ENCODE results near the gene OTOGL. TPM values are rescaled to one million over a fixed set of nuclear protein-coding genes. Genes with fewer than 3 reads are reported as not detected.
"Not testable (repeated sequence)": the region's sequence is repeated elsewhere in the genome, so short reads cannot be mapped to it uniquely, and the experiment has no call there.

OTOGL gene
- total RNA-seq, 2 experiments from 2014 or later, result not detected

DNA sequence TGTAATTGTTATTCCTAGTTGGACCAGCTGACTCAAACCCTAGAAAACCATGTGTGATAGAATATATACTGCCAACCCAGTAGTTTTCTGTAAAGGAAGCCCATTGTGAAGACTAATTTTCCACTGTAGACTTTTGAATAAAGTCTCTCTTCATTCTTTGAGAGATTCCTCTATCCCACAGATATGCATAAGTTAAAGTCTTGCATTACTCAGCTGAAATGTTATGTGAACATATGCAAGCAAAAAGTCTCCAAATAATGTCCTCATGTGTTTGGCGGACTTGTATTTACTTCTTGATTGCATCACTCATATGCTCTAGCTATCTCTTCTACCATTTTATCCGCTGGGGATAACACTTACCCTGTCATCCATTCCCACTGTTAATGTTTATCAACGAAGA, 35.1 kb upstream of the OTOGL start:
- Histone ChIP-seq H3K9me2 (ENCODE audit: insufficient read depth, low read length) (no peaks in the 10 kb centered on the region), H3K9me3 (ENCODE audit: low read length) (no peaks in the 10 kb centered on the region), H3K79me2 (ENCODE audit: insufficient read depth, low read depth, low read length) (no peaks in the 10 kb centered on the region), H3K27ac (ENCODE audit: low read depth, low read length, poor library complexity, severe bottlenecking) (no peak overlapping the region), H3K4me2 (ENCODE audit: low read length) (no peak overlapping the region), H3K4me3 (ENCODE audit: low read depth, low read length, poor library complexity, severe bottlenecking) (no peak overlapping the region), H4K20me1 (ENCODE audit: insufficient read depth, low read length) (no peaks in the 10 kb centered on the region), H3K36me3 (ENCODE audit: insufficient read depth, low read length) (no peaks in the 10 kb centered on the region), H3K4me1 (ENCODE audit: insufficient read depth, low read length, poor library complexity, severe bottlenecking) (no peaks in the 10 kb centered on the region), H2AFZ (ENCODE audit: low read length) (no peak overlapping the region)
- BruUV-seq (replicated peaks), result no TSS peak
- no peak for DNase-seq (ENCODE audit: low spot score)
- intact Hi-C loops (cut with micrococcal nuclease; ENCODE audit: unreplicated experiment), result no loop called here
- TF ChIP-seq EZH2phosphoT487 (IDR thresholded peaks at IDR 0.05; ENCODE audit: borderline replicate concordance, low read depth, low read length), result no peak
- TF ChIP-seq, protein P1, sequence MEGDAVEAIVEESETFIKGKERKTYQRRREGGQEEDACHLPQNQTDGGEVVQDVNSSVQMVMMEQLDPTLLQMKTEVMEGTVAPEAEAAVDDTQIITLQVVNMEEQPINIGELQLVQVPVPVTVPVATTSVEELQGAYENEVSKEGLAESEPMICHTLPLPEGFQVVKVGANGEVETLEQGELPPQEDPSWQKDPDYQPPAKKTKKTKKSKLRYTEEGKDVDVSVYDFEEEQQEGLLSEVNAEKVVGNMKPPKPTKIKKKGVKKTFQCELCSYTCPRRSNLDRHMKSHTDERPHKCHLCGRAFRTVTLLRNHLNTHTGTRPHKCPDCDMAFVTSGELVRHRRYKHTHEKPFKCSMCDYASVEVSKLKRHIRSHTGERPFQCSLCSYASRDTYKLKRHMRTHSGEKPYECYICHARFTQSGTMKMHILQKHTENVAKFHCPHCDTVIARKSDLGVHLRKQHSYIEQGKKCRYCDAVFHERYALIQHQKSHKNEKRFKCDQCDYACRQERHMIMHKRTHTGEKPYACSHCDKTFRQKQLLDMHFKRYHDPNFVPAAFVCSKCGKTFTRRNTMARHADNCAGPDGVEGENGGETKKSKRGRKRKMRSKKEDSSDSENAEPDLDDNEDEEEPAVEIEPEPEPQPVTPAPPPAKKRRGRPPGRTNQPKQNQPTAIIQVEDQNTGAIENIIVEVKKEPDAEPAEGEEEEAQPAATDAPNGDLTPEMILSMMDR (conservative IDR thresholded peaks at IDR 0.05; ENCODE audit: low read length), result no peak
- ChIA-PET CTCF (ENCODE audit: unreplicated experiment) (no interaction called here), POLR2A (interaction anchor here (0.5 to 0.6 kb wide), 2 partner anchors 10 to 468 kb away, joined by 3 to 5 read pairs; no protein-coding TSS in a partner anchor)

DNA sequence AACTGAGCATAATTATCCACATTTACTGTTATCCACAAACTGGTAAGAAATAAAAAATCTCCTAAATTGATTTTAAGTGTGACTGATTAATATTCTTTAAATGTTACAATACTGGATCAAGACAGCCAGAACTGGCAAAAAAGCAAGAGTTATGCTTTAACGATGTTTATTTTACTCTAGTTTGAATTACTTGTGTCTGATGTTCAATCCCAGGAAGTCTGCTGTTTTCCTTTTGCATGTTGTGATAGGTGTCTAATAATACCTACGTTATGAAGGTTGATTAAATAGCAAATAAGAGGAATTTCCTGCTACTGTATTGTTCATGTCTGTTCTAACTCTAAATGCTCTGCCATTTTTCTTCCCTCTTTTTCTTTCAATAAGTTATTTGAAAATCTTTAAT, 34.4 kb upstream of the OTOGL start:
- Histone ChIP-seq H3K9me3 (ENCODE audit: low read length) (no peaks in the 10 kb centered on the region), H3K4me1 (ENCODE audit: insufficient read depth, low read length, poor library complexity, severe bottlenecking) (no peaks in the 10 kb centered on the region), H4K20me1 (ENCODE audit: insufficient read depth, low read length) (no peaks in the 10 kb centered on the region), H3K79me2 (ENCODE audit: insufficient read depth, low read depth, low read length) (no peaks in the 10 kb centered on the region), H3K27ac (ENCODE audit: low read depth, low read length, poor library complexity, severe bottlenecking) (no peak overlapping the region), H2AFZ (ENCODE audit: low read length) (no peak overlapping the region), H3K4me3 (ENCODE audit: low read depth, low read length, poor library complexity, severe bottlenecking) (no peak overlapping the region), H3K9me2 (ENCODE audit: insufficient read depth, low read length) (no peaks in the 10 kb centered on the region), H3K36me3 (ENCODE audit: insufficient read depth, low read length) (no peaks in the 10 kb centered on the region), H3K4me2 (ENCODE audit: low read length) (no peak overlapping the region)
- ChIA-PET CTCF (ENCODE audit: unreplicated experiment) (no interaction called here), POLR2A (interaction anchor here (0.7 kb wide), 1 partner anchor 308 kb away, joined by 3 read pairs; no protein-coding TSS in a partner anchor)
- DNase-seq (ENCODE audit: low spot score), result no peak
- BruUV-seq (replicated peaks), result no TSS peak
- intact Hi-C loops (cut with micrococcal nuclease; ENCODE audit: unreplicated experiment), result no loop called here
- no peak for TF ChIP-seq EZH2phosphoT487 (IDR thresholded peaks at IDR 0.05; ENCODE audit: borderline replicate concordance, low read depth, low read length)
- TF ChIP-seq, protein P1 (conservative IDR thresholded peaks at IDR 0.05; ENCODE audit: low read length), result no peak

DNA sequence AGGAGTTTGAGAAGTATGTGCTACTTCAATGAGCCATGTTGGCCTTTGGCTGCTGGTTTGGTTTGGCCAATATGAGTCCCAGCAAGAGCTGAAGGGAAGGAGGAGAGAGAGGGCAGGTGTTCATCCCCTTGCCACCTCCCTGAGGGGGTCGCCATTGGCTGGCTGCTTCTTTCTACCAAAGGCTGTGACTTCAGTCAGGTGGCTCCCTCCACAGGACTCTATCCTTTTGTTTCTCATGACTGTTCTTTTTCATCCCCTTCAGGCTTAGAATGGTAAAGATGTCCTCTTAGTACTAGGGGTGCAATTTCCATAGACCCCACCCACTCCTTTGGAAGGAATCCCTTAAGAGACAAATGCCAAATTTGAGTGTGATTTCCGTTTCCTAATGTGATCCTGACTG, 31.2 kb upstream of the OTOGL start:
- ChIA-PET CTCF (ENCODE audit: unreplicated experiment) (no interaction called here), POLR2A (no interaction called here)
- Histone ChIP-seq H2AFZ (ENCODE audit: low read length) (no peak overlapping the region), H3K36me3 (ENCODE audit: insufficient read depth, low read length) (no peaks in the 10 kb centered on the region), H3K79me2 (ENCODE audit: insufficient read depth, low read depth, low read length) (no peaks in the 10 kb centered on the region), H3K9me2 (ENCODE audit: insufficient read depth, low read length) (no peaks in the 10 kb centered on the region), H3K9me3 (ENCODE audit: low read length) (no peaks in the 10 kb centered on the region), H4K20me1 (ENCODE audit: insufficient read depth, low read length) (no peaks in the 10 kb centered on the region), H3K4me1 (ENCODE audit: insufficient read depth, low read length, poor library complexity, severe bottlenecking) (no peaks in the 10 kb centered on the region), H3K27ac (ENCODE audit: low read depth, low read length, poor library complexity, severe bottlenecking) (no peak overlapping the region), H3K4me3 (ENCODE audit: low read depth, low read length, poor library complexity, severe bottlenecking) (no peak overlapping the region), H3K4me2 (ENCODE audit: low read length) (no peak overlapping the region)
- no peak for TF ChIP-seq EZH2phosphoT487 (IDR thresholded peaks at IDR 0.05; ENCODE audit: borderline replicate concordance, low read depth, low read length)
- TF ChIP-seq, protein P1 (conservative IDR thresholded peaks at IDR 0.05; ENCODE audit: low read length), result no peak
- no TSS peak for BruUV-seq (replicated peaks)
- DNase-seq (ENCODE audit: low spot score), result no peak
- intact Hi-C loops (cut with micrococcal nuclease; ENCODE audit: unreplicated experiment), result no loop called here

DNA sequence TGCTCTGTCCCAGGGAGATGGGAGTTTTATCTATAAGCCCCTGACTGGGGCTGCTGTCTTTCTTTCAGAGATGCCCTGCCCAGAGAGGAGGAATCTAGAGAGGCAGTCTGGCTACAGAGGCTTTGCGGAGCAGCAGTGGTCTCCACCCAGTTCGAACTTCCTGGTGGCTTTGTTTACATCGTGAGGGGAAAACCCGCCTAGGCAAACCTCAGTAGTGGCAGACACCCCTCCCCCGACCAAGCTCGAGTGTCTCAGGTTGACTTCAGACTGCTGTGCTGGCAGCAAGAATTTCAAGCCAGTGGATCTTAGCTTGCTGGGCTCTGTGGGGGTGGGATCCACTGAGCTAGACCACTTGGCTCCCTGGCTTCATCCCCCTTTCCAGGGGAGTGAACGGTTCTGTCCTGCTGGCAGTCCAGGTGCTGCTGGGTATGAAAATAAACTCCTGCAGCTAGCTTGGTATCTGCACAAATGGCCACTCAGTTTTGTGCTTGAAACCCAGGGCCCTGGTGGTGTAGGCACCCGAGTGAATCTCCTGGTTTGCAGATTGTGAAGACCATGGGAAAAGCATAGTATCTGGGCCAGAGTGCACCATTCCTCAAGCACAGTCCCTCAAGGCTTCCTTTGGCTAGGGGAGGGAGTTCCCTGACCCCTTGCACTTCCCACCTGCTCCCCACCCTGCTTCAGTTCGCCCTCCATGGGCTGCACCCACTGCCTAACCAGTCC, 15.3 kb upstream of the OTOGL start:
- POLR2A ChIA-PET, result interaction anchor here (0.7 kb wide), 1 partner anchor 99 kb away, joined by 4 read pairs; no protein-coding TSS in a partner anchor
- H4K20me1 ChIP-seq (ENCODE audit: insufficient read depth, low read length); DNase-seq (ENCODE audit: low spot score); H3K4me3 ChIP-seq (ENCODE audit: low read depth, low read length, poor library complexity, severe bottlenecking); H3K4me2 ChIP-seq (ENCODE audit: low read length); H2AFZ ChIP-seq (ENCODE audit: low read length); H3K27ac ChIP-seq (ENCODE audit: low read depth, low read length, poor library complexity, severe bottlenecking); CTCF ChIA-PET (ENCODE audit: unreplicated experiment); intact Hi-C loops (cut with micrococcal nuclease; ENCODE audit: unreplicated experiment); H3K36me3 ChIP-seq (ENCODE audit: insufficient read depth, low read length); H3K4me1 ChIP-seq (ENCODE audit: insufficient read depth, low read length, poor library complexity, severe bottlenecking); H3K9me3 ChIP-seq (ENCODE audit: low read length); BruUV-seq (replicated peaks); H3K79me2 ChIP-seq (ENCODE audit: insufficient read depth, low read depth, low read length); H3K9me2 ChIP-seq (ENCODE audit: insufficient read depth, low read length): not testable (repeated sequence)
